SW480 (cell line): ENCODE measurements around the gene ZNF496.
"Not testable (repeated sequence)": the region's sequence is repeated elsewhere in the genome, so short reads cannot be mapped to it uniquely, and the experiment has no call there.

Experiments
- DNase-seq: peaks from one replicate; pipeline ENCODE4 v3.0.0-alpha.2; 2016; ENCODE audit warnings: low spot score

The ZNF496 gene

DNA sequence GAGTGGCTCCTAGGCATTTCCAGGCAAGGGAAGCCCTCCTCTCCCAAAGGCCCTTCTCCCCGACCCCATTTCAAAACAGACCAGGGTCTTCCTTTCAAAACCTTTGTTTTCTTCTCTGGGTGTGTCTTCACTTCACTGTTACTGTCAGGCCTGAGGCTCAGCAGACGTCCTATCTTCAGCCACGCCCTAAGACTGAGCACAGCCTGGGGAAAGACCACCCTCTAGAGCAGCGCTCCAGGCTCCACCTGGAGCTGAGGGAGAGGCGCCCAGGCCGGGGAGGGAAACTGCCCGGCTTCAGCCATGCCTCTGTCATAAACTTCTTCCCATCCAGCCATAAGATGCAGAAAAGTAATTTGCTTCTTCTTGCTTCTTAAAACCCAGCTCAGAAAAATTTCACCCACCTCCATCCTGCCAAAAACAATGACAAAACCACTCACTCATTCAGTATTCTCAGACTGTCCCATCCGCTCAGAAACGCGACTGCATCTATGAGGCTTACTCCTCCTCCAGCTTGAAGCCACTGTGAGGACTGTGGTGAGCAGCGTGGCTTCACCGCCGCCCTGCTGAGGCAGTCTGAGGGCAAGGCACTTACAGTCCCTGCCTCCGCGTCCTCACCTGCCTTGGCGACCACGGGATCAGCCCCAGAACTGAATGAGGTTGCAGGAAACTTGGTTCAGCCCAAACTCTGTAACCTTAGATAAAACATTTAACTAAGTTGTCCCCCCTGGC is 39.7 kb downstream of the ZNF496 start:
- no peak for DNase-seq

DNA sequence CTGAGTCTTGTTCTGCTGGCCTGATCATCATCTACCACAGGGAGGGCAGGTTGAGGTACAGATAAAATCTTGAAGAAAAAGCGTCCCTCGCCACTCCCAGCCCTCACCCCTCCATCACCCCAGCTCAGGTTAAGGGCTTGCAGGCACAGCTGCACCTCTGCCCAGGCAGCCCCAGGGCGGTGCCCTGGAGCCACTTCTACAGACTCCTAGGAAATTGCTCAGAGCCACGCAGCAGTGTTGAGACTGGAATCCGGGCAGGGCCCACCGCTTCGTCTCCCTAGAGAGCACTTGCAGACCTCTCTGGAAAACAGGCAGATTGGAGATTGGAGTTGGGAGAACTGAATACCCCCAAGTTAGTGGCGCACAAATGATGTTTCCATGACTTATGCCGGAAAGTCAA is 40.5 kb downstream of the ZNF496 start:
- DNase-seq: no peak

- DNase-seq: no peak
Measured at GRCh38 chr1:247290576-247290975, 41.1 kb downstream of the ZNF496 start.

DNA sequence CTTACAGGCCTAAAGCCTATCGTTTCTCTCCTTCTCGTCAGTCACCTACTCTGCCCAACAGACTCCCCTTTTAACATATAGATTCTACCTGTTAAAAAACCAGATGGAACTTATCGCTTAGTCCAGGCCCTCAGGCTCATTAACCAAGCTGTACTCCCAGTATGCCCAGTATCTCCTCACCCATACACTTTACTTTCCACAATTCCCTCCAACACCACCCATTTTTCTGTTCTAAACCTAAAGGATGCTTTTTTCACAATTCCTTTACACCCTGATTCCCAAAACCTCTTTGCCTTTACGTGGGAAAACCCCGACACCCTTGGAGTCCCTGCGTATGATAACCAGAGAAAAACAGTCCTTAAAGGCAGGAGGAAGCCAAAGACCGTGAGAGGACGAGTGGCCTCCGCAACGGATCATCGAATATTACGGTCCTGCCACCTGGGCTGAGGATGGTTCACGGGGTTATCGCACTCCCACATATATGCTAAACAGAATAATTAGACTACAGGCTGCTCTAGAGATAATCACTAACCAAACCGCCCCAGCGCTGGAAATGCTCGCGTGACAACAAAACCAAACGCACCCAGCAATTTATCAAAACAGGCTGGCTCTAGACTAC is 42.3 kb downstream of the ZNF496 start:
- not testable (repeated sequence) for DNase-seq

DNA sequence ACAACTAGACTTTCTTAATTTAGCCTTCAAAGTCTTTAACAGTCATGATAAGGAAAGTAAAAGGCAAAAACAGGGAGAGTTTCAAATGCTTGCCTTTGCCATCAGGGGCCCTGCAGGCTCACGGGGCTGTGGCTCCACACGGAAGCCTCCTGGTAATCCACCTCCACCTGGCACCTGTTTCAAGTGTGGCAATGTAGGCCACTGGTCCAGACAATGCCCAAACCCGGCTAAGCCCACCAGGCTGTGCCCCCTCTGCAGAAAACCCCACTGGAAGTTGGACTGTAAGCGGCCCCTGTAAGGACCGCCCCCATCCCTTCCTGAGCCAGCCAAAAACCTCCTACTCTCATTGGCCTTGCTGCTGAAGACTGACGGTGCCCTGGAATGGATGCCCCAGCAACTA is 43.3 kb downstream of the ZNF496 start:
- DNase-seq: no peak

GRCh38 chr1:247287460-247287859 is 44.2 kb downstream of the ZNF496 start:
- DNase-seq: no peak

- no peak for DNase-seq
Measured at GRCh38 chr1:247286134-247286670, 45.5 kb downstream of the ZNF496 start.

- no peak for DNase-seq
Measured at GRCh38 chr1:247281001-247281574, 50.6 kb downstream of the ZNF496 start.

- no peak for DNase-seq
Measured at GRCh38 chr1:247277191-247277590, 54.5 kb downstream of the ZNF496 start.

DNA sequence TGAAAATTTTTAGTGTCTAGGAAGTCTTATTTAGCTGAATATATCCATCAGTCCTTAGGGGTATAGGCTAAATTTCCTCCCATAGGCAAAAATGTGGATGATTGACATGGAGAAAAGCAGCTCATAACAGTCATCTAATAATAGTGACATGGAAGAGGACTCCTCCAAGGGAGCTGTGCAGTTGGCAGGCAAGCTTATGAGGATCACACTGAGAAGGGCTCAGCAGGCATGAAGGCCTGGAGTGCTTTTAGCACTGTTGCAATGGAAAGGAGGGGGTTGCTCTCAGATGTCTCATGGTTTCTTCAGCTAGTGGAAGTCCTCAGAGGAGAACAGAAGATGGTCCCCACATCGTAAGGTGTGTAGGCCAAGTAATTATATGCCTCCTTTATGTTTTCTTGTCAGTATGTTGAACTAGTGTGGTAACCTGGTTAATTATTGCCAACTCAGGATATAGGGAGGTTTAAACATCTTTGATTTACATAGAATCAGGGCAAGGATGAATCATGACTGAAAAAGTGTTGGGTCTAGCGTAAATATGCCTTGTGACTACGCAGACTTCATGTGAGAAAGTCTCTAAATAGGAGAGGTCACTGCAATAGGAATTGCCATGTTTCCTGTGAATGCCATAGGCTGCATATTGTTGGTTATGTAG is 56.9 kb downstream of the ZNF496 start:
- no peak for DNase-seq

- DNase-seq: no peak
Measured at GRCh38 chr1:247273013-247273412, 58.7 kb downstream of the ZNF496 start.

DNA sequence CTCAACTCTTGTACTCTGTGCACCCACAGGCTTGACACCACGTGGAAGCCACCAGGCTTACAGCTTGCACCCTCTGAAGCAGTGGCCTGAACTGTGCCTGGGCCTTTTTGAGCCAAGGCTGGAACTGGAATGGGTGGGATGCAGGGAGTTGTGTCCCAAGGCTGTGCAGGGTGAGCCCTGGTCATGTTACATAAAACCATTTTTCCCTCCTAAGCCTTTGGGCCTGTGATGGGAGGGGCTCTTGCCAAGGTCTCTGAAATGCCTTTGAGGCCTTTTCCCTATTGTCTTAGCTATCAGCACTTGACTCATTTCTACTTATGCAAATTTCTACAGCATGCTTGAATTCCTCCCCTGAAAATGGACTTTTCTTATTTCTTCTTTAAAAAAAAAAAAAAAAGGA is 61.7 kb downstream of the ZNF496 start:
- DNase-seq: no peak

DNA sequence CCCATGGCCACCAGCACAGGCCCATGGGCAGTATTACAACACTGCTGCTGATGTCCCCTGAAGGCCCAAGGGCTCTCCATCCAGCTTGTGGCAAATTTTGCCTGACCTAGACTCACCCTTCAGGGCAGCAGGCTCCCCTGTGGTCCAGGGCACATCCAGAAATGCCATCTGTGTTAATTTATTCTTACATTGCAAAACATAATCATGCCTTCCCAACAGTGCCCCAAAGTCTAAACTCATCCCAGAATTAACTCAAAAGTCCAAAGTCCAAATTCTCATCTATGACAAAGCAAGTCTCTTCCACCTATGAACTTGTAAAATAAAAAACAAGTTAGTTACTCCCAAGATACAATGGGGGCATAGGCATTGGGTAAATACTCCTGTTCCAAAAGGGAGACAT is 62.5 kb downstream of the ZNF496 start:
- DNase-seq: no peak

DNA sequence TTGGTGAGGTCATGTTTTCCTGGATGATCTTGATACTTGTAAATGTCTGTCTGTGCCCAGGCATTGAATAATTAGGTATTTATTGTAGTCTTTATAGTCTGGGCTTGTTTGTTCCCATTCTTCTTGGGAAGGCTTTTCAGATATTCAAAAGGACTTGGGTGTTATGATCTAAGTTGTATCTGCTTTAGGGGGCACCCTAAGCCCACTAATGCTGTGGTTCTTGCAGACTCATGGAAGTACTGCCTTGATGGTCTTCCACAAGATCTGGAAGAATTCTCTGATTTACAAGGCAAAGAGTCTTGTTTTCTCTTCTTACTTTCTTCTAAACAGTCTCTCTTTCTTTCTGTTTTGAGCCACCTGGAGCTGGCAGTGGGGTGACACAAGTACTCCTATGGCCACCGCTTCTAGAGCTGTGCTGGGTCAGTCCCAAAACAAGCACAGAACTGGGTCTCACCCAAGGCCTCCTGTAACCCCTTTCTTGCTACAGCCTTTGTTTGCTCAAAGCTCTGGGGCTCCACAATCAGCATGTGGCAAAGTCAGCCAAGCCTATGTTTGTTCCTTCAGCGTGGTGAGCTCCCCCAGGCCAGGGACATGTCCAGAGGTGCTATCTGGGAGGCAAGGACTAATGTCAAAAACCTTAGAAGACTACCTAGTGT is 63.1 kb downstream of the ZNF496 start:
- DNase-seq: no peak

GRCh38 chr1:247266053-247266452 is 65.6 kb downstream of the ZNF496 start:
- DNase-seq: no peak

DNA sequence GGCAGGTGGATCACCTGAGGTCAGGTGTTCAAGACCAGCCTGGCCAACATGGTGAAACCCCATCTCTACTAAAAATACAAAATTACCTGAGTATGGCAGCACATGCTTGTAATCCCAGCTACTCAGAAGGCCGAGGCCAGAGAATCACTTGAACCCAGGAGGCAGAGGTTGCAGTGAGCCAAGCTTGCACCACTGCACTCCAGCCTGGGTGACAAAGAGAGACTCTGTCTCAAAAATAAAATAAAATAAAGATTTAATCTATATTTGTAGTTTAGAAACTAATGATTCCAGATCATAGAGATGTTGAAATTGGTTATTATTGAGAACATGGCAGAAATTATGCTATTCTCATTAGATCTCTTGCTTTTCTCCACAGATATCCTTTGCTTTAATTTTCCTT is 75.9 kb downstream of the ZNF496 start, which contains the start of gene VN1R5:
Gene VN1R5 (plus strand): TSS at position 301 of the 400 bp plus-strand sequence.
- not testable (repeated sequence) for DNase-seq

DNA sequence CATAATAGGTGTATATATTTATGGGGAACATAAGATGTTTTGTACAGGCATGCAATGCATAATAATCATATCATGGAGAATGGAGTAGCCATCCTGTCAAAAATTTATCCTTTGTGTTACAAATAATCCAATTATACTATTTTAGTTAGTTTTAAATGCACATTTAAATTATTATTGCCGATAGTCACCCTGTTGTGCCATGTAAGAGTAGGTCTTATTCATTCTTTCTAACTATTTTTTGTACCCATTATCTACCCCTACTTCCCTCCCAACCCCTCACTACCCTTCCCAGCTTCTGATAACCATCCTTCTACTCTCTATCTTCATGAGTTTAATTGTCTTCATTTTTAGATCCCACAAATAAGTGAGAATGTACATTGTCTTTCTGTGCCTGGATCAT is 84.1 kb downstream of the ZNF496 start:
- DNase-seq: no peak
